ENCODE results near the gene STRIT1. TPM values are rescaled to one million over a fixed set of nuclear protein-coding genes. Genes with fewer than 3 reads are reported as not detected.
A peak's percentile ranks its signal among the peaks of the same experiment; 100 is the strongest.

Gene STRIT1
- total and polyA plus RNA-seq, 9 of the 15 experiments (the other 6 are each of a cell fraction or from before 2014, with no cell fraction given) = not detected

DNA sequence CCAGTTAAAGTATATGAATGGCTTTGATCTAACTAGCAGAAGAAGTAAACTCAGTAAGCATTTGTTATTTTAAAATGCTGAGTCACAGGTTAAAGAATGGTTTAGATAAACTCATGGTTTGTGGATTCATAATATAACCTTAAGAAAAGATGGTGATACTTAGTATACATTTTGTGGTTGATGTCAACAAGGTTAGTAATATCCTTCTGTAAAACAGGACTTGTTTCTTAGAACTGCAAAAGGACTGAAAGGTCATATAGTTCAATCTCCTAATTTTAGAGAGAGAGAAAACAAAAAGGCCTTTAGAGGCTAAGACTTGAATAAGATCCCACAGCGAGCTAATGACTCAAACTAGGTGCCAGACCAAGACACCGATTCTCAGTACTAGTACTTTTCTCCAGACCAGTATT, 50.0 kb downstream of the STRIT1 start (continued):
- TF ChIP-seq, protein P1, sequence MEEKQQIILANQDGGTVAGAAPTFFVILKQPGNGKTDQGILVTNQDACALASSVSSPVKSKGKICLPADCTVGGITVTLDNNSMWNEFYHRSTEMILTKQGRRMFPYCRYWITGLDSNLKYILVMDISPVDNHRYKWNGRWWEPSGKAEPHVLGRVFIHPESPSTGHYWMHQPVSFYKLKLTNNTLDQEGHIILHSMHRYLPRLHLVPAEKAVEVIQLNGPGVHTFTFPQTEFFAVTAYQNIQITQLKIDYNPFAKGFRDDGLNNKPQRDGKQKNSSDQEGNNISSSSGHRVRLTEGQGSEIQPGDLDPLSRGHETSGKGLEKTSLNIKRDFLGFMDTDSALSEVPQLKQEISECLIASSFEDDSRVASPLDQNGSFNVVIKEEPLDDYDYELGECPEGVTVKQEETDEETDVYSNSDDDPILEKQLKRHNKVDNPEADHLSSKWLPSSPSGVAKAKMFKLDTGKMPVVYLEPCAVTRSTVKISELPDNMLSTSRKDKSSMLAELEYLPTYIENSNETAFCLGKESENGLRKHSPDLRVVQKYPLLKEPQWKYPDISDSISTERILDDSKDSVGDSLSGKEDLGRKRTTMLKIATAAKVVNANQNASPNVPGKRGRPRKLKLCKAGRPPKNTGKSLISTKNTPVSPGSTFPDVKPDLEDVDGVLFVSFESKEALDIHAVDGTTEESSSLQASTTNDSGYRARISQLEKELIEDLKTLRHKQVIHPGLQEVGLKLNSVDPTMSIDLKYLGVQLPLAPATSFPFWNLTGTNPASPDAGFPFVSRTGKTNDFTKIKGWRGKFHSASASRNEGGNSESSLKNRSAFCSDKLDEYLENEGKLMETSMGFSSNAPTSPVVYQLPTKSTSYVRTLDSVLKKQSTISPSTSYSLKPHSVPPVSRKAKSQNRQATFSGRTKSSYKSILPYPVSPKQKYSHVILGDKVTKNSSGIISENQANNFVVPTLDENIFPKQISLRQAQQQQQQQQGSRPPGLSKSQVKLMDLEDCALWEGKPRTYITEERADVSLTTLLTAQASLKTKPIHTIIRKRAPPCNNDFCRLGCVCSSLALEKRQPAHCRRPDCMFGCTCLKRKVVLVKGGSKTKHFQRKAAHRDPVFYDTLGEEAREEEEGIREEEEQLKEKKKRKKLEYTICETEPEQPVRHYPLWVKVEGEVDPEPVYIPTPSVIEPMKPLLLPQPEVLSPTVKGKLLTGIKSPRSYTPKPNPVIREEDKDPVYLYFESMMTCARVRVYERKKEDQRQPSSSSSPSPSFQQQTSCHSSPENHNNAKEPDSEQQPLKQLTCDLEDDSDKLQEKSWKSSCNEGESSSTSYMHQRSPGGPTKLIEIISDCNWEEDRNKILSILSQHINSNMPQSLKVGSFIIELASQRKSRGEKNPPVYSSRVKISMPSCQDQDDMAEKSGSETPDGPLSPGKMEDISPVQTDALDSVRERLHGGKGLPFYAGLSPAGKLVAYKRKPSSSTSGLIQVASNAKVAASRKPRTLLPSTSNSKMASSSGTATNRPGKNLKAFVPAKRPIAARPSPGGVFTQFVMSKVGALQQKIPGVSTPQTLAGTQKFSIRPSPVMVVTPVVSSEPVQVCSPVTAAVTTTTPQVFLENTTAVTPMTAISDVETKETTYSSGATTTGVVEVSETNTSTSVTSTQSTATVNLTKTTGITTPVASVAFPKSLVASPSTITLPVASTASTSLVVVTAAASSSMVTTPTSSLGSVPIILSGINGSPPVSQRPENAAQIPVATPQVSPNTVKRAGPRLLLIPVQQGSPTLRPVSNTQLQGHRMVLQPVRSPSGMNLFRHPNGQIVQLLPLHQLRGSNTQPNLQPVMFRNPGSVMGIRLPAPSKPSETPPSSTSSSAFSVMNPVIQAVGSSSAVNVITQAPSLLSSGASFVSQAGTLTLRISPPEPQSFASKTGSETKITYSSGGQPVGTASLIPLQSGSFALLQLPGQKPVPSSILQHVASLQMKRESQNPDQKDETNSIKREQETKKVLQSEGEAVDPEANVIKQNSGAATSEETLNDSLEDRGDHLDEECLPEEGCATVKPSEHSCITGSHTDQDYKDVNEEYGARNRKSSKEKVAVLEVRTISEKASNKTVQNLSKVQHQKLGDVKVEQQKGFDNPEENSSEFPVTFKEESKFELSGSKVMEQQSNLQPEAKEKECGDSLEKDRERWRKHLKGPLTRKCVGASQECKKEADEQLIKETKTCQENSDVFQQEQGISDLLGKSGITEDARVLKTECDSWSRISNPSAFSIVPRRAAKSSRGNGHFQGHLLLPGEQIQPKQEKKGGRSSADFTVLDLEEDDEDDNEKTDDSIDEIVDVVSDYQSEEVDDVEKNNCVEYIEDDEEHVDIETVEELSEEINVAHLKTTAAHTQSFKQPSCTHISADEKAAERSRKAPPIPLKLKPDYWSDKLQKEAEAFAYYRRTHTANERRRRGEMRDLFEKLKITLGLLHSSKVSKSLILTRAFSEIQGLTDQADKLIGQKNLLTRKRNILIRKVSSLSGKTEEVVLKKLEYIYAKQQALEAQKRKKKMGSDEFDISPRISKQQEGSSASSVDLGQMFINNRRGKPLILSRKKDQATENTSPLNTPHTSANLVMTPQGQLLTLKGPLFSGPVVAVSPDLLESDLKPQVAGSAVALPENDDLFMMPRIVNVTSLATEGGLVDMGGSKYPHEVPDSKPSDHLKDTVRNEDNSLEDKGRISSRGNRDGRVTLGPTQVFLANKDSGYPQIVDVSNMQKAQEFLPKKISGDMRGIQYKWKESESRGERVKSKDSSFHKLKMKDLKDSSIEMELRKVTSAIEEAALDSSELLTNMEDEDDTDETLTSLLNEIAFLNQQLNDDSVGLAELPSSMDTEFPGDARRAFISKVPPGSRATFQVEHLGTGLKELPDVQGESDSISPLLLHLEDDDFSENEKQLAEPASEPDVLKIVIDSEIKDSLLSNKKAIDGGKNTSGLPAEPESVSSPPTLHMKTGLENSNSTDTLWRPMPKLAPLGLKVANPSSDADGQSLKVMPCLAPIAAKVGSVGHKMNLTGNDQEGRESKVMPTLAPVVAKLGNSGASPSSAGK (IDR thresholded peaks at IDR 0.05) = no peak
- TF ChIP-seq, protein P2, sequence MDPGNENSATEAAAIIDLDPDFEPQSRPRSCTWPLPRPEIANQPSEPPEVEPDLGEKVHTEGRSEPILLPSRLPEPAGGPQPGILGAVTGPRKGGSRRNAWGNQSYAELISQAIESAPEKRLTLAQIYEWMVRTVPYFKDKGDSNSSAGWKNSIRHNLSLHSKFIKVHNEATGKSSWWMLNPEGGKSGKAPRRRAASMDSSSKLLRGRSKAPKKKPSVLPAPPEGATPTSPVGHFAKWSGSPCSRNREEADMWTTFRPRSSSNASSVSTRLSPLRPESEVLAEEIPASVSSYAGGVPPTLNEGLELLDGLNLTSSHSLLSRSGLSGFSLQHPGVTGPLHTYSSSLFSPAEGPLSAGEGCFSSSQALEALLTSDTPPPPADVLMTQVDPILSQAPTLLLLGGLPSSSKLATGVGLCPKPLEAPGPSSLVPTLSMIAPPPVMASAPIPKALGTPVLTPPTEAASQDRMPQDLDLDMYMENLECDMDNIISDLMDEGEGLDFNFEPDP (CRISPR knock-in tag; IDR thresholded peaks at IDR 0.05) = no peak
- TF ChIP-seq NFE2 (IDR thresholded peaks at IDR 0.05; ENCODE audit: low read depth) (peak; percentile 85), ZFP36 (IDR thresholded peaks at IDR 0.05; ENCODE audit: low read depth, low read length, partially characterized antibody) (no peak), DPF2 (IDR thresholded peaks at IDR 0.05) (0 out of 2 replicates have a peak, but pooled peaks have one; percentile 64), FOXJ2 (tag; IDR thresholded peaks at IDR 0.05) (no peak)
- TF ChIP-seq, protein P3, sequence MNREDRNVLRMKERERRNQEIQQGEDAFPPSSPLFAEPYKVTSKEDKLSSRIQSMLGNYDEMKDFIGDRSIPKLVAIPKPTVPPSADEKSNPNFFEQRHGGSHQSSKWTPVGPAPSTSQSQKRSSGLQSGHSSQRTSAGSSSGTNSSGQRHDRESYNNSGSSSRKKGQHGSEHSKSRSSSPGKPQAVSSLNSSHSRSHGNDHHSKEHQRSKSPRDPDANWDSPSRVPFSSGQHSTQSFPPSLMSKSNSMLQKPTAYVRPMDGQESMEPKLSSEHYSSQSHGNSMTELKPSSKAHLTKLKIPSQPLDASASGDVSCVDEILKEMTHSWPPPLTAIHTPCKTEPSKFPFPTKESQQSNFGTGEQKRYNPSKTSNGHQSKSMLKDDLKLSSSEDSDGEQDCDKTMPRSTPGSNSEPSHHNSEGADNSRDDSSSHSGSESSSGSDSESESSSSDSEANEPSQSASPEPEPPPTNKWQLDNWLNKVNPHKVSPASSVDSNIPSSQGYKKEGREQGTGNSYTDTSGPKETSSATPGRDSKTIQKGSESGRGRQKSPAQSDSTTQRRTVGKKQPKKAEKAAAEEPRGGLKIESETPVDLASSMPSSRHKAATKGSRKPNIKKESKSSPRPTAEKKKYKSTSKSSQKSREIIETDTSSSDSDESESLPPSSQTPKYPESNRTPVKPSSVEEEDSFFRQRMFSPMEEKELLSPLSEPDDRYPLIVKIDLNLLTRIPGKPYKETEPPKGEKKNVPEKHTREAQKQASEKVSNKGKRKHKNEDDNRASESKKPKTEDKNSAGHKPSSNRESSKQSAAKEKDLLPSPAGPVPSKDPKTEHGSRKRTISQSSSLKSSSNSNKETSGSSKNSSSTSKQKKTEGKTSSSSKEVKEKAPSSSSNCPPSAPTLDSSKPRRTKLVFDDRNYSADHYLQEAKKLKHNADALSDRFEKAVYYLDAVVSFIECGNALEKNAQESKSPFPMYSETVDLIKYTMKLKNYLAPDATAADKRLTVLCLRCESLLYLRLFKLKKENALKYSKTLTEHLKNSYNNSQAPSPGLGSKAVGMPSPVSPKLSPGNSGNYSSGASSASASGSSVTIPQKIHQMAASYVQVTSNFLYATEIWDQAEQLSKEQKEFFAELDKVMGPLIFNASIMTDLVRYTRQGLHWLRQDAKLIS (CRISPR knock-in tag; IDR thresholded peaks at IDR 0.05) = no peak
- TF ChIP-seq, protein P4, sequence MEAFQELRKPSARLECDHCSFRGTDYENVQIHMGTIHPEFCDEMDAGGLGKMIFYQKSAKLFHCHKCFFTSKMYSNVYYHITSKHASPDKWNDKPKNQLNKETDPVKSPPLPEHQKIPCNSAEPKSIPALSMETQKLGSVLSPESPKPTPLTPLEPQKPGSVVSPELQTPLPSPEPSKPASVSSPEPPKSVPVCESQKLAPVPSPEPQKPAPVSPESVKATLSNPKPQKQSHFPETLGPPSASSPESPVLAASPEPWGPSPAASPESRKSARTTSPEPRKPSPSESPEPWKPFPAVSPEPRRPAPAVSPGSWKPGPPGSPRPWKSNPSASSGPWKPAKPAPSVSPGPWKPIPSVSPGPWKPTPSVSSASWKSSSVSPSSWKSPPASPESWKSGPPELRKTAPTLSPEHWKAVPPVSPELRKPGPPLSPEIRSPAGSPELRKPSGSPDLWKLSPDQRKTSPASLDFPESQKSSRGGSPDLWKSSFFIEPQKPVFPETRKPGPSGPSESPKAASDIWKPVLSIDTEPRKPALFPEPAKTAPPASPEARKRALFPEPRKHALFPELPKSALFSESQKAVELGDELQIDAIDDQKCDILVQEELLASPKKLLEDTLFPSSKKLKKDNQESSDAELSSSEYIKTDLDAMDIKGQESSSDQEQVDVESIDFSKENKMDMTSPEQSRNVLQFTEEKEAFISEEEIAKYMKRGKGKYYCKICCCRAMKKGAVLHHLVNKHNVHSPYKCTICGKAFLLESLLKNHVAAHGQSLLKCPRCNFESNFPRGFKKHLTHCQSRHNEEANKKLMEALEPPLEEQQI (IDR thresholded peaks at IDR 0.05) = no peak
